GM23338 (cell line): ENCODE data around the gene OR8K3. TPM values are rescaled to one million over a fixed set of nuclear protein-coding genes. Genes with fewer than 3 reads are reported as not detected.
A peak's percentile ranks its signal among the peaks of the same experiment; 100 is the strongest.

Experiments used
- ATAC-seq: fragments of 200-7000 bp; cut with Tn5 transposase; 3 replicates; pipeline ENCODE4 v1.9.1; 2020
- DNase-seq: peaks from one replicate; pipeline ENCODE4 v3.0.0-alpha.2; 2015; ENCODE audit warnings: low spot score
- H2AFZ ChIP-seq: fragments of 200-600 bp; sonication (generic); 2 replicates; pipeline ENCODE4 v1.8.0; 2016; ENCODE audit warnings: antibody characterized with exemption, mild to moderate bottlenecking, moderate library complexity
- H3F3A ChIP-seq: fragments of 200-600 bp; sonication (generic); replicated peaks from 2 replicates; pipeline ENCODE4 v1.8.0; 2017; ENCODE audit warnings: antibody characterized with exemption, mixed run types, low read depth
- H3K27ac ChIP-seq: fragments of 200-600 bp; sonication (generic); 2 replicates; pipeline ENCODE4 v1.6.1; 2016; ENCODE audit warnings: low read depth
- H3K27me3 ChIP-seq: fragments of 200-600 bp; sonication (generic); 2 replicates; pipeline ENCODE4 v1.8.0; 2016; ENCODE audit warnings: mild to moderate bottlenecking, mixed run types, moderate library complexity; ENCODE audit not compliant: insufficient read depth
- H3K36me3 ChIP-seq: fragments of 200-600 bp; sonication (generic); 2 replicates; pipeline ENCODE4 v1.8.0; 2016; ENCODE audit warnings: mild to moderate bottlenecking; ENCODE audit not compliant: insufficient read depth
- H3K4me1 ChIP-seq: fragments of 200-600 bp; sonication (generic); 2 replicates; pipeline ENCODE4 v1.8.0; 2016; ENCODE audit warnings: mild to moderate bottlenecking, moderate library complexity; ENCODE audit not compliant: insufficient read depth
- H3K4me2 ChIP-seq: fragments of 200-600 bp; sonication (generic); 2 replicates; pipeline ENCODE4 v1.7.1; 2017; ENCODE audit warnings: mixed run types
- H3K4me3 ChIP-seq: fragments of 200-600 bp; sonication (generic); 2 replicates; pipeline ENCODE4 v1.6.1; 2016; ENCODE audit warnings: mixed run types
- H3K79me2 ChIP-seq: fragments of 200-600 bp; sonication (generic); replicated peaks from 2 replicates; pipeline ENCODE4 v1.8.0; 2017; ENCODE audit warnings: mild to moderate bottlenecking; ENCODE audit not compliant: insufficient read depth
- H3K9me2 ChIP-seq: fragments of 200-600 bp; sonication (generic); 2 replicates; pipeline ENCODE4 v1.8.0; 2017; ENCODE audit not compliant: insufficient read depth
- H4K20me1 ChIP-seq: fragments of 200-600 bp; sonication (generic); replicated peaks from 2 replicates; pipeline ENCODE4 v1.8.0; 2017; ENCODE audit warnings: mild to moderate bottlenecking; ENCODE audit not compliant: insufficient read depth
- H3K27ac Mint-ChIP-seq: 2 replicates; pipeline ENCODE4 v1.8.0; 2020; ENCODE audit warnings: inconsistent platforms, mild to moderate bottlenecking, moderate library complexity, mixed read lengths
- H3K27me3 Mint-ChIP-seq: 3 replicates; pipeline ENCODE4 v1.8.0; 2022; ENCODE audit warnings: low read depth, mild to moderate bottlenecking, moderate library complexity, mixed read lengths, inconsistent platforms; ENCODE audit not compliant: insufficient read depth, poor library complexity
- H3K36me3 Mint-ChIP-seq: 3 replicates; pipeline ENCODE4 v1.8.0; 2021; ENCODE audit warnings: low read depth, mild to moderate bottlenecking, inconsistent platforms, moderate library complexity, mixed read lengths
- H3K4me1 Mint-ChIP-seq: 3 replicates; pipeline ENCODE4 v1.8.0; 2020; ENCODE audit warnings: mild to moderate bottlenecking, inconsistent platforms, mixed read lengths
- H3K4me3 Mint-ChIP-seq: 3 replicates; pipeline ENCODE4 v1.8.0; 2021; ENCODE audit warnings: moderate library complexity, mild to moderate bottlenecking, inconsistent platforms, mixed read lengths
- H3K9me3 Mint-ChIP-seq: 3 replicates; pipeline ENCODE4 v1.8.0; 2020; ENCODE audit warnings: moderate library complexity, mild to moderate bottlenecking, inconsistent platforms, mixed read lengths
- EZH2 ChIP-seq: fragments of 200-600 bp; sonication (generic); IDR thresholded peaks from one replicate; pipeline ENCODE4 v1.8.0; 2017; ENCODE audit warnings: antibody characterized with exemption, mild to moderate bottlenecking, low read depth; ENCODE audit not compliant: unreplicated experiment
- EZH2phosphoT487 ChIP-seq: fragments of 200-600 bp; sonication (generic); IDR thresholded peaks from one replicate; pipeline ENCODE4 v1.8.1; 2018; ENCODE audit warnings: antibody characterized with exemption; ENCODE audit not compliant: unreplicated experiment
- JUNB ChIP-seq: IDR thresholded peaks from one replicate; pipeline ENCODE4 v1.6.1; 2016; ENCODE audit warnings: antibody characterized with exemption; ENCODE audit not compliant: unreplicated experiment
- NANOG ChIP-seq: IDR thresholded peaks from 2 replicates; pipeline ENCODE4 v1.6.1; 2016; ENCODE audit warnings: antibody characterized with exemption, borderline replicate concordance
- STAT1 ChIP-seq: IDR thresholded peaks from one replicate; pipeline ENCODE4 v1.6.1; 2016; ENCODE audit warnings: antibody characterized with exemption; ENCODE audit not compliant: unreplicated experiment
- ZNF114 ChIP-seq: fragments of 250-450 bp; sonication (Bioruptor Pico); IDR thresholded peaks from 2 replicates; pipeline ENCODE4 v1.5.0; 2020; ENCODE audit warnings: mild to moderate bottlenecking, moderate library complexity
- ZNF331 ChIP-seq: fragments of 250-450 bp; sonication (Bioruptor Pico); IDR thresholded peaks from 2 replicates; pipeline ENCODE4 v1.5.0; 2020; ENCODE audit warnings: low read depth, mild to moderate bottlenecking, moderate library complexity
- polyA plus RNA-seq: library from polyadenylated mRNA; unstranded; fragments of >200 nt; fragmentation: Nextera tagmentation; extraction: Ambion mirVana; gene quantifications from 2 replicates; pipeline ENCODE4 v1.2.1, GENCODE V29; 2016
- total RNA-seq: library from RNA; depleted of rRNA; stranded (reverse); fragments of >200 nt; shearing (Covaris generic); gene quantifications from 2 replicates; pipeline ENCODE4 v1.2.3, GENCODE V29; 2014
- TF ChIP-seq, protein P1 (sequence below): IDR thresholded peaks from 2 replicates; pipeline ENCODE4 v1.6.1; 2016; ENCODE audit warnings: antibody characterized with exemption
- TF ChIP-seq, protein P2 (sequence below), 2 experiments: fragments of 200-600 bp in 1 of 2; sonication (generic) in 1 of 2; conservative IDR thresholded peaks; 2 replicates each; pipeline versions ENCODE4 v1.5.1 to v1.6.1; 2016 to 2017; ENCODE audit warnings: antibody characterized with exemption in 2 of 2, low read depth in 2 of 2, mild to moderate bottlenecking in 2 of 2, moderate library complexity in 1 of 2
- TF ChIP-seq, protein P3 (sequence below): fragments of 250-450 bp; sonication (Bioruptor Pico); IDR thresholded peaks from 2 replicates; pipeline ENCODE4 v1.5.0; 2020; ENCODE audit warnings: mild to moderate bottlenecking, moderate library complexity

The OR8K3 gene
- total and polyA plus RNA-seq, 2 experiments from 2014 or later, result not detected

DNA sequence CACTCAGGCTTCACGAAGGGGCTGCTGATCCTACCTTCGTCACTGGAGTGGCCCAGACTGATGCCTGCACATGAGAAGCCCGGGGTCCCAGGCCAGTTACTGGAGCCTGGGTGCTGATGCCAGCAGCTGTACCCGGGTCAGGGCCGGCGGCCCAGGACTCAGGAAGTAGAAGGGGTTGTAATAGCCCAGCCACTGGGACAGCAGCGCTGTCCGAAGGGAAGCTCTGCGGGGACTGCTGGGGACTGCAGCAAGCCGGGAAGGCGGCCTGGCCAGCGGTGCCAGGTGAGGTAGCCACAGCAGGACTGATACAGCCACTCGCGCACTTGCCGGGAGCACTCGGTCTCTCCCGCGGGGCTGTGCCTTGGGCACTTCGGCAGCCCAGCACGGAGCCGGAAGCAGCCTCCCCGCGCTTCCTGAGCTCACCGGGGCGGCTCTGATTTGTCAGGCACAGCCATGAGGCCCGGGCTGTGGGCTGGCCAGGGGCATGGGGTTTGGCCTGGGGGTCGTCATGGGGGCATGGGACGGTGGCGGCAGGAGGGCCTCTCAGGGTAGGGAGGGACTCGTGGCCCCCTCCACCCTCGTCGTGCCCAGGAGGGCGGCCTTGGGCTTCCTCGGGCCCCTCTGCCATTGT, 17.0 kb downstream of the OR8K3 start:
- H3K27me3 ChIP-seq, result no peaks in the 10 kb centered on the region
- peaks cover 4% of the 10 kb centered on the region; the same call in 1 of the 3 replicates for H3K36me3 Mint-ChIP-seq
- no peak overlapping the region for H3K27ac Mint-ChIP-seq
- H3K4me2 ChIP-seq, result no peak overlapping the region
- H4K20me1 ChIP-seq, result no peaks in the 10 kb centered on the region
- 0 out of 3 replicates have a peak, but pooled peaks cover 2% of the 10 kb centered on the region for H3K4me1 Mint-ChIP-seq
- no peaks in the 10 kb centered on the region for H3K79me2 ChIP-seq
- H3K4me3 Mint-ChIP-seq, result no peak overlapping the region
- no peaks in the 10 kb centered on the region; the same call in 1 of the 2 replicates for H3K4me1 ChIP-seq
- peaks cover 9% of the 10 kb centered on the region; the same call in 1 of the 2 replicates for H3K9me2 ChIP-seq
- H3K9me3 Mint-ChIP-seq, result peaks cover 5% of the 10 kb centered on the region; the same call in 2 of the 3 replicates
- no peak for TF ChIP-seq STAT1
- TF ChIP-seq ZNF331 (CRISPR knock-in tag), result no peak
- H3K4me3 ChIP-seq, result no peak overlapping the region
- ATAC-seq (peak; percentile 73), DNase-seq (peak; percentile 11)
- no peak overlapping the region for H3K27ac ChIP-seq
- no peaks in the 10 kb centered on the region for H3F3A ChIP-seq
- no peaks in the 10 kb centered on the region for H3K36me3 ChIP-seq
- H3K27me3 Mint-ChIP-seq, result peaks cover 6% of the 10 kb centered on the region
- H2AFZ ChIP-seq, result peak overlapping the region; percentile 56; the same call in 1 of the 2 replicates

DNA sequence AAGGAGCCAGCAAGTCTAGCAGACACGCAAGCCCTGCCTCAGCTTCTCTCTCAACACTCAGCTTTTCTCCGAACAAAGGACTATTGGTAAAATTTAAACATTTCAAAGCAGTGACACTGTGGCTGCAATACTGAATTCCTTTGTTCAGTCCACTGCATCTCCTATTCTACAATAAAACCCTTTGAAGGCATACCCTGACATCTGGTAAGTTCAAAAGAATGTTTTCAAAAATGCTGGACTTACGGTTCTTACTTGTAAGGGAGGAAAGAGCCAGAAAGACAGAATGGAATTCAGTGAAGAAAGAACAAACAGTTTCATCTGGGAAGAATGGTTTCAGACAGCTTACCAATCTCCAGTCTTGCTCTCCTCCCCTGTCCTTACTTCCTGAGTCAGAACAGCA, 18.2 kb downstream of the OR8K3 start:
- no peaks in the 10 kb centered on the region for H4K20me1 ChIP-seq
- peaks cover 4% of the 10 kb centered on the region for H3K27me3 Mint-ChIP-seq
- no peak overlapping the region for H3K4me3 ChIP-seq
- H3F3A ChIP-seq, result no peaks in the 10 kb centered on the region
- no peak overlapping the region for H3K4me3 Mint-ChIP-seq
- H3K27me3 ChIP-seq, result no peaks in the 10 kb centered on the region
- H3K27ac Mint-ChIP-seq, result no peak overlapping the region
- H3K4me1 Mint-ChIP-seq, result peaks cover 9% of the 10 kb centered on the region; the same call in 2 of the 3 replicates
- ATAC-seq (no peak), DNase-seq (no peak)
- no peaks in the 10 kb centered on the region for H3K79me2 ChIP-seq
- no peaks in the 10 kb centered on the region for H3K36me3 ChIP-seq
- H3K9me3 Mint-ChIP-seq, result peaks cover 13% of the 10 kb centered on the region
- TF ChIP-seq EZH2, result no peak
- TF ChIP-seq JUNB, result no peak
- TF ChIP-seq ZNF114 (CRISPR knock-in tag), result no peak
- TF ChIP-seq, protein P1, sequence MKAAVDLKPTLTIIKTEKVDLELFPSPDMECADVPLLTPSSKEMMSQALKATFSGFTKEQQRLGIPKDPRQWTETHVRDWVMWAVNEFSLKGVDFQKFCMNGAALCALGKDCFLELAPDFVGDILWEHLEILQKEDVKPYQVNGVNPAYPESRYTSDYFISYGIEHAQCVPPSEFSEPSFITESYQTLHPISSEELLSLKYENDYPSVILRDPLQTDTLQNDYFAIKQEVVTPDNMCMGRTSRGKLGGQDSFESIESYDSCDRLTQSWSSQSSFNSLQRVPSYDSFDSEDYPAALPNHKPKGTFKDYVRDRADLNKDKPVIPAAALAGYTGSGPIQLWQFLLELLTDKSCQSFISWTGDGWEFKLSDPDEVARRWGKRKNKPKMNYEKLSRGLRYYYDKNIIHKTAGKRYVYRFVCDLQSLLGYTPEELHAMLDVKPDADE, result no peak
- TF ChIP-seq NANOG, result no peak
- TF ChIP-seq, protein P2, sequence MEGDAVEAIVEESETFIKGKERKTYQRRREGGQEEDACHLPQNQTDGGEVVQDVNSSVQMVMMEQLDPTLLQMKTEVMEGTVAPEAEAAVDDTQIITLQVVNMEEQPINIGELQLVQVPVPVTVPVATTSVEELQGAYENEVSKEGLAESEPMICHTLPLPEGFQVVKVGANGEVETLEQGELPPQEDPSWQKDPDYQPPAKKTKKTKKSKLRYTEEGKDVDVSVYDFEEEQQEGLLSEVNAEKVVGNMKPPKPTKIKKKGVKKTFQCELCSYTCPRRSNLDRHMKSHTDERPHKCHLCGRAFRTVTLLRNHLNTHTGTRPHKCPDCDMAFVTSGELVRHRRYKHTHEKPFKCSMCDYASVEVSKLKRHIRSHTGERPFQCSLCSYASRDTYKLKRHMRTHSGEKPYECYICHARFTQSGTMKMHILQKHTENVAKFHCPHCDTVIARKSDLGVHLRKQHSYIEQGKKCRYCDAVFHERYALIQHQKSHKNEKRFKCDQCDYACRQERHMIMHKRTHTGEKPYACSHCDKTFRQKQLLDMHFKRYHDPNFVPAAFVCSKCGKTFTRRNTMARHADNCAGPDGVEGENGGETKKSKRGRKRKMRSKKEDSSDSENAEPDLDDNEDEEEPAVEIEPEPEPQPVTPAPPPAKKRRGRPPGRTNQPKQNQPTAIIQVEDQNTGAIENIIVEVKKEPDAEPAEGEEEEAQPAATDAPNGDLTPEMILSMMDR (conservative IDR thresholded peaks at IDR 0.05; ENCODE audit: low read depth in 2 of 2), result no peak
- TF ChIP-seq, protein P3, sequence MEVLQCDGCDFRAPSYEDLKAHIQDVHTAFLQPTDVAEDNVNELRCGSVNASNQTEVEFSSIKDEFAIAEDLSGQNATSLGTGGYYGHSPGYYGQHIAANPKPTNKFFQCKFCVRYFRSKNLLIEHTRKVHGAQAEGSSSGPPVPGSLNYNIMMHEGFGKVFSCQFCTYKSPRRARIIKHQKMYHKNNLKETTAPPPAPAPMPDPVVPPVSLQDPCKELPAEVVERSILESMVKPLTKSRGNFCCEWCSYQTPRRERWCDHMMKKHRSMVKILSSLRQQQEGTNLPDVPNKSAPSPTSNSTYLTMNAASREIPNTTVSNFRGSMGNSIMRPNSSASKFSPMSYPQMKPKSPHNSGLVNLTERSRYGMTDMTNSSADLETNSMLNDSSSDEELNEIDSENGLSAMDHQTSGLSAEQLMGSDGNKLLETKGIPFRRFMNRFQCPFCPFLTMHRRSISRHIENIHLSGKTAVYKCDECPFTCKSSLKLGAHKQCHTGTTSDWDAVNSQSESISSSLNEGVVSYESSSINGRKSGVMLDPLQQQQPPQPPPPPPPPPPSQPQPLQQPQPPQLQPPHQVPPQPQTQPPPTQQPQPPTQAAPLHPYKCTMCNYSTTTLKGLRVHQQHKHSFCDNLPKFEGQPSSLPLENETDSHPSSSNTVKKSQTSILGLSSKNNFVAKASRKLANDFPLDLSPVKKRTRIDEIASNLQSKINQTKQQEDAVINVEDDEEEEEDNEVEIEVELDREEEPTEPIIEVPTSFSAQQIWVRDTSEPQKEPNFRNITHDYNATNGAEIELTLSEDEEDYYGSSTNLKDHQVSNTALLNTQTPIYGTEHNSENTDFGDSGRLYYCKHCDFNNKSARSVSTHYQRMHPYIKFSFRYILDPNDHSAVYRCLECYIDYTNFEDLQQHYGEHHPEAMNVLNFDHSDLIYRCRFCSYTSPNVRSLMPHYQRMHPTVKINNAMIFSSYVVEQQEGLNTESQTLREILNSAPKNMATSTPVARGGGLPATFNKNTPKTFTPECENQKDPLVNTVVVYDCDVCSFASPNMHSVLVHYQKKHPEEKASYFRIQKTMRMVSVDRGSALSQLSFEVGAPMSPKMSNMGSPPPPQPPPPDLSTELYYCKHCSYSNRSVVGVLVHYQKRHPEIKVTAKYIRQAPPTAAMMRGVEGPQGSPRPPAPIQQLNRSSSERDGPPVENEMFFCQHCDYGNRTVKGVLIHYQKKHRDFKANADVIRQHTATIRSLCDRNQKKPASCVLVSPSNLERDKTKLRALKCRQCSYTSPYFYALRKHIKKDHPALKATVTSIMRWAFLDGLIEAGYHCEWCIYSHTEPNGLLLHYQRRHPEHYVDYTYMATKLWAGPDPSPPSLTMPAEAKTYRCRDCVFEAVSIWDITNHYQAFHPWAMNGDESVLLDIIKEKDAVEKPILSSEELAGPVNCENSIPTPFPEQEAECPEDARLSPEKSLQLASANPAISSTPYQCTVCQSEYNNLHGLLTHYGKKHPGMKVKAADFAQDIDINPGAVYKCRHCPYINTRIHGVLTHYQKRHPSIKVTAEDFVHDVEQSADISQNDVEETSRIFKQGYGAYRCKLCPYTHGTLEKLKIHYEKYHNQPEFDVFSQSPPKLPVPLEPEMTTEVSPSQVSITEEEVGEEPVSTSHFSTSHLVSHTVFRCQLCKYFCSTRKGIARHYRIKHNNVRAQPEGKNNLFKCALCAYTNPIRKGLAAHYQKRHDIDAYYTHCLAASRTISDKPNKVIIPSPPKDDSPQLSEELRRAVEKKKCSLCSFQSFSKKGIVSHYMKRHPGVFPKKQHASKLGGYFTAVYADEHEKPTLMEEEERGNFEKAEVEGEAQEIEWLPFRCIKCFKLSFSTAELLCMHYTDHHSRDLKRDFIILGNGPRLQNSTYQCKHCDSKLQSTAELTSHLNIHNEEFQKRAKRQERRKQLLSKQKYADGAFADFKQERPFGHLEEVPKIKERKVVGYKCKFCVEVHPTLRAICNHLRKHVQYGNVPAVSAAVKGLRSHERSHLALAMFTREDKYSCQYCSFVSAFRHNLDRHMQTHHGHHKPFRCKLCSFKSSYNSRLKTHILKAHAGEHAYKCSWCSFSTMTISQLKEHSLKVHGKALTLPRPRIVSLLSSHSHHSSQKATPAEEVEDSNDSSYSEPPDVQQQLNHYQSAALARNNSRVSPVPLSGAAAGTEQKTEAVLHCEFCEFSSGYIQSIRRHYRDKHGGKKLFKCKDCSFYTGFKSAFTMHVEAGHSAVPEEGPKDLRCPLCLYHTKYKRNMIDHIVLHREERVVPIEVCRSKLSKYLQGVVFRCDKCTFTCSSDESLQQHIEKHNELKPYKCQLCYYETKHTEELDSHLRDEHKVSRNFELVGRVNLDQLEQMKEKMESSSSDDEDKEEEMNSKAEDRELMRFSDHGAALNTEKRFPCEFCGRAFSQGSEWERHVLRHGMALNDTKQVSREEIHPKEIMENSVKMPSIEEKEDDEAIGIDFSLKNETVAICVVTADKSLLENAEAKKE (CRISPR knock-in tag), result no peak
- no peak for TF ChIP-seq STAT1
- no peak for TF ChIP-seq ZNF331 (CRISPR knock-in tag)
- no peak for TF ChIP-seq EZH2phosphoT487
- H3K4me1 ChIP-seq, result no peaks in the 10 kb centered on the region; the same call in 1 of the 2 replicates
- H3K27ac ChIP-seq, result no peak overlapping the region
- no peak overlapping the region for H3K4me2 ChIP-seq
- peaks cover 14% of the 10 kb centered on the region; the same call in 1 of the 3 replicates for H3K36me3 Mint-ChIP-seq
- H2AFZ ChIP-seq, result peak overlapping the region; percentile 71
- peaks cover 13% of the 10 kb centered on the region; the same call in 1 of the 2 replicates for H3K9me2 ChIP-seq
